ENCODE results near the gene SERAC1.
A peak's percentile ranks its signal among the peaks of the same experiment; 100 is the strongest.

The SERAC1 gene

GRCh38 chr6:158207422-158207788 lies 39.3 kb upstream of the SERAC1 start:
- Histone ChIP-seq H3K36me3 (ENCODE audit: insufficient read depth) (no peaks in the 10 kb centered on the region), H3K4me3 (IDR thresholded peaks at IDR 0.05; ENCODE audit: insufficient read depth, low read depth, low read length) (no peak overlapping the region), H3K27ac (peak overlapping the region; percentile 53), H3K4me2 (peak overlapping the region; percentile 61), H4K20me1 (ENCODE audit: insufficient read depth) (no peaks in the 10 kb centered on the region), H3K9ac (no peak overlapping the region; the same call in 1 of the 2 replicates), H3K27me3 (ENCODE audit: insufficient read depth, low read depth) (no peaks in the 10 kb centered on the region), H3K4me1 (ENCODE audit: low read depth, poor library complexity, severe bottlenecking) (peaks cover 57% of the 10 kb centered on the region), H2AFZ (ENCODE audit: low read depth) (peak overlapping the region; percentile 33), H3K79me2 (ENCODE audit: insufficient read depth, low read depth) (no peaks in the 10 kb centered on the region)
- no peak for TF ChIP-seq CTCF (conservative IDR thresholded peaks at IDR 0.05; ENCODE audit: low read depth, low read length)

GRCh38 chr6:158206740-158207421 lies 38.8 kb upstream of the SERAC1 start:
- Histone ChIP-seq H3K27ac (peak overlapping the region; percentile 53), H3K4me1 (ENCODE audit: low read depth, poor library complexity, severe bottlenecking) (peaks cover 62% of the 10 kb centered on the region), H3K27me3 (ENCODE audit: insufficient read depth, low read depth) (no peaks in the 10 kb centered on the region), H3K4me2 (peak overlapping the region; percentile 61), H2AFZ (ENCODE audit: low read depth) (peak overlapping the region; percentile 33), H3K9ac (no peak overlapping the region; the same call in 1 of the 2 replicates), H3K4me3 (IDR thresholded peaks at IDR 0.05; ENCODE audit: insufficient read depth, low read depth, low read length) (no peak overlapping the region), H3K79me2 (ENCODE audit: insufficient read depth, low read depth) (no peaks in the 10 kb centered on the region), H3K36me3 (ENCODE audit: insufficient read depth) (no peaks in the 10 kb centered on the region), H4K20me1 (ENCODE audit: insufficient read depth) (no peaks in the 10 kb centered on the region)
- TF ChIP-seq CTCF (conservative IDR thresholded peaks at IDR 0.05; ENCODE audit: low read depth, low read length), result no peak

GRCh38 chr6:158205169-158205944 lies 37.3 kb upstream of the SERAC1 start:
- Histone ChIP-seq H3K4me1 (ENCODE audit: low read depth, poor library complexity, severe bottlenecking) (peaks cover 68% of the 10 kb centered on the region), H4K20me1 (ENCODE audit: insufficient read depth) (no peaks in the 10 kb centered on the region), H3K27me3 (ENCODE audit: insufficient read depth, low read depth) (no peaks in the 10 kb centered on the region), H3K27ac (no peak overlapping the region), H3K4me2 (no peak overlapping the region), H3K9ac (no peak overlapping the region), H3K36me3 (ENCODE audit: insufficient read depth) (no peaks in the 10 kb centered on the region), H2AFZ (ENCODE audit: low read depth) (no peak overlapping the region), H3K79me2 (ENCODE audit: insufficient read depth, low read depth) (no peaks in the 10 kb centered on the region), H3K4me3 (IDR thresholded peaks at IDR 0.05; ENCODE audit: insufficient read depth, low read depth, low read length) (no peak overlapping the region)
- TF ChIP-seq CTCF (conservative IDR thresholded peaks at IDR 0.05; ENCODE audit: low read depth, low read length), result peak; percentile 33; the same call in 1 of the 2 replicates

- peaks cover 38% of the 10 kb centered on the region for H3K4me1 ChIP-seq (ENCODE audit: low read depth, poor library complexity, severe bottlenecking)
- no peaks in the 10 kb centered on the region for H3K27me3 ChIP-seq (ENCODE audit: insufficient read depth, low read depth)
- no peak overlapping the region for H3K4me3 ChIP-seq (IDR thresholded peaks at IDR 0.05; ENCODE audit: insufficient read depth, low read depth, low read length)
- TF ChIP-seq CTCF (conservative IDR thresholded peaks at IDR 0.05; ENCODE audit: low read depth, low read length), result no peak
- no peaks in the 10 kb centered on the region for H3K79me2 ChIP-seq (ENCODE audit: insufficient read depth, low read depth)
- H3K9ac ChIP-seq, result no peak overlapping the region
- H4K20me1 ChIP-seq (ENCODE audit: insufficient read depth), result no peaks in the 10 kb centered on the region
- H3K27ac ChIP-seq, result no peak overlapping the region
- no peaks in the 10 kb centered on the region for H3K36me3 ChIP-seq (ENCODE audit: insufficient read depth)
- H3K4me2 ChIP-seq, result no peak overlapping the region
- H2AFZ ChIP-seq (ENCODE audit: low read depth), result no peak overlapping the region
Measured at GRCh38 chr6:158198461-158198860, 30.4 kb upstream of the SERAC1 start.

Data from KMS-11 (cell line).